GM12872 (cell line): ENCODE data around the gene PTCD3.

Experiments used
- TF ChIP-seq, protein P1 (sequence below): IDR thresholded peaks from 3 replicates; pipeline ENCODE4 v1.5.1; 2011; ENCODE audit warnings: low read depth, mild to moderate bottlenecking, low read length, moderate library complexity; ENCODE audit not compliant: insufficient read depth

The PTCD3 gene

DNA sequence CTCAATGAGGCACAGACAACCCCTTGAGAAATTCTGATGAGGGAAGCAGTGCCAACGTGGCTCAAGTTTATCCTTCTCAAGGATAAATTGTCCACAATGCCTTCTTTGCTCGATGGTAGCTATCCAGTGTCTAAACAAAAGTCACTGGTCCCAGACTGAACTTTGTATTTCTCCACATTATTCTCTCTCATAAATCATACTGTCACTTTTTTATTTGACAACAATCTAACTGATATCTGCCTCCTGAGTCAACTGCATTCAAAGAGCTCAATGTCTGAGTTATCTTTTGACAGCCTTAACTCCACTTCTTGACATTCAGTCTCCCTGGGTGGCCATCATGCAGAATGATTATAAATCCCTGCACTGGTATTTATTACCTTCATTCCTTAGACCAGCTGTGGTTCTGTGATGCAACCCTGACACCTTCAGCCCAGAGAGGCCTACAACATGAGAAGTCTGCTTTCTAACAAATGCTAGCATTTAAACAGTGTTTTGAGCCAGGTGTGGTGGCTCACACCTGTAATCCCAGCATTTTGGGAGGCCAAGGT is 51.0 kb downstream of the PTCD3 start:
- TF ChIP-seq, protein P1, sequence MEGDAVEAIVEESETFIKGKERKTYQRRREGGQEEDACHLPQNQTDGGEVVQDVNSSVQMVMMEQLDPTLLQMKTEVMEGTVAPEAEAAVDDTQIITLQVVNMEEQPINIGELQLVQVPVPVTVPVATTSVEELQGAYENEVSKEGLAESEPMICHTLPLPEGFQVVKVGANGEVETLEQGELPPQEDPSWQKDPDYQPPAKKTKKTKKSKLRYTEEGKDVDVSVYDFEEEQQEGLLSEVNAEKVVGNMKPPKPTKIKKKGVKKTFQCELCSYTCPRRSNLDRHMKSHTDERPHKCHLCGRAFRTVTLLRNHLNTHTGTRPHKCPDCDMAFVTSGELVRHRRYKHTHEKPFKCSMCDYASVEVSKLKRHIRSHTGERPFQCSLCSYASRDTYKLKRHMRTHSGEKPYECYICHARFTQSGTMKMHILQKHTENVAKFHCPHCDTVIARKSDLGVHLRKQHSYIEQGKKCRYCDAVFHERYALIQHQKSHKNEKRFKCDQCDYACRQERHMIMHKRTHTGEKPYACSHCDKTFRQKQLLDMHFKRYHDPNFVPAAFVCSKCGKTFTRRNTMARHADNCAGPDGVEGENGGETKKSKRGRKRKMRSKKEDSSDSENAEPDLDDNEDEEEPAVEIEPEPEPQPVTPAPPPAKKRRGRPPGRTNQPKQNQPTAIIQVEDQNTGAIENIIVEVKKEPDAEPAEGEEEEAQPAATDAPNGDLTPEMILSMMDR, result no peak

DNA sequence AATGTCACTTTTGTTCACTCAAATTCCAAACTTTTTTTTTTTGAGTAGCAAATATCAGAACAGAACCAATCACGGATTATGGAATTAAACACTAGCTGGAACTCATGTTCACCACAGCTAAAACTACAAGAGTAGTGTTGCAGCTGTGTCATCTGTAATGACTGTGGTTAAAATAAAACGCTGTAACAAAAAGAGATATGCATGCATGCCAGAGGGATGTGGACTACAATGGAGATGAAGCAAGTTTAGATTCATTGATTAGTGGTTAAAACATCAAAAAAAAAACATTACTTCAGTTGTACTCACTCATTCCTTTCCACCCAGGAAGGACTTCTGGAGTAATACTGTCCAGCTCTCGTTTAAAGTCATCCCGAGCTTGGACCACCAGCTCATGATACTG is 52.3 kb downstream of the PTCD3 start:
- TF ChIP-seq, protein P1, result no peak

DNA sequence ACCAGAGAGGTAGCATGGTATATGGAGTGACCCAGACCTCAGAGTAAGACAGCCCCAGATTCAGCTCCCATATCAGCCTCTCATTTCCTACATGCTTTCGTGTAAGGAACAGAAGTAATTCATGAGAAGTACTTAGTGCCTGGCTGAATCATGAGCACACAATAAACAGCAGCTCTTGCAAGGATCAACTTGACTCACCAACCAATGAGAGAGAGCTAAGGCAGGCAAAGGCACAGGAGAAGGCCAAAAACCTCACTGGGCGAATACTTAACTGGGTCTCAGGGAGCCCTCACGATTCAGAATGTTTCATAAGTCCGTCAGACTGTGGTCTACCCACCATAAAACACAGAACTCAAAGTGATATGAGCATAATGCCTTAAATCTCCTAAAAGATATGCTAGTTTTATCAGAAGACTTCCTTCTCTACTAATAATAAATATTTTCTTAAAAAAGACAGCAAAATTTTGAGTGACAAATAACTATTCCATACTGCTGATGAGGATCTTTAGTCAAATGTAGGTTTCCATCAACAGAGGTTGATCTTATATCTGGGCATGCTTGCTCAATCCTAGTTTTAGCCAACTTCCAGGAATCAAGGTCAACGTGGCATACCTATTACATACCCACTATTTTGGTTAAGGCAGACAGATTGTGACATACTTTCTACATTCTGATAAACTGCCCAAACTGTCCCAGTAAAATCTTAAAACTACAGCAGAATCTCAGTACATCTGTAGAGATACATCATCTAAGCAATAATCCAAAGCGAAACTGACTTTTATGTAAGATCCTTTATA is 54.3 kb downstream of the PTCD3 start:
- TF ChIP-seq, protein P1, result no peak

DNA sequence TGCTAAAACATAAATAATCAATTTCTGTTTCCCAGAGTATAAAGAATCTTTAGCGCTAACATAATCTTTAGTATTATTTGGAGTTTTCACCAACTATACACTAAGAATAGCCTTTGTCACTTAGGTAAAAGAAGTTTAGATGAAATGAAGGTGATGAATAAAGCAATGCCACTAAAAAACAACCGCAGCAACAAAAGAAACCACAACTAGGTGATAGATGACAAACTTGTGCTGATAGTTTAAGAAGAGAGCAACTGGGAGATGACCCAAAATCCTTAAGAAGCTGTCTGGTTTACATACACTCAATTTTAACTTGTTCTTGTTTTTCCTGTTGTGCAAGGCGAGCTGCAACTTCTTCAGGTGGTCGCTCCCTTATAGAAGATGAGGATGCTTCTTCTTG is 64.4 kb downstream of the PTCD3 start:
- TF ChIP-seq, protein P1, result no peak

DNA sequence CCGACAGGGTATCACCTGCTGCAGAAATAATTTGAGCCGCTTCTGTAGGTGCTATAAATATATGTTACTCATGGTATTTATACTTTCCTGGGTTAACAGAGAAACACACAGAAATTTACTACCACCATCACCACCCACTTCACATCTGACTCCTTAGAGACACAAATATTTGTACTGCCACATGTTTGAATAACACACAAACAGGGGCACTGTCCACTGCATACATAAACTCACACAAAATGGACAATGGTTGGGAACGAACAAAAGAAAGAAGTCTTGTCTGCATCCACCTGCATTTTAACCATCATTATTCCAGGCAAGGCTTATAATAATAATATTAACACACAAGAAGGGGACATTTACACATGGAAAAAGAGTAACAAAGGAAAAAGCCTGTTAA is 65.3 kb downstream of the PTCD3 start:
- TF ChIP-seq, protein P1, result no peak

DNA sequence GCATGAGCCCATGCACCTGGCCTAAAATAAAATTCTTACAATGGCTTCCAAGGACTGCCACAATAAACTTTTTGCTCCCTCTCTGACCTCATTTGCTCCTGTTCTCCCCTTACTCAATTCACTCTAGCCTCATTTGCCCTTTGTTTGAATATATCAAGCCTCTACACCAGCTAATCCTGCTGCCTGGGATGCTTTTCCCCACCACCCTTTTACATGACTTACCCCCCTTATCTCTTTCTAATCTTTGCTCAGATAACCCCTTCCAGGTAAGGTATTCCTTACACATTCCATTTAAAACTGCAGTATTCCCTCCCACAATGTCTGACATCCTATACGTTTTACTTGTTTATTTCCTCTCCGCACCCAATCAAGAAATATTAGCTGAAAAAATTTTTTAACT is 66.6 kb downstream of the PTCD3 start:
- TF ChIP-seq, protein P1, result no peak

DNA sequence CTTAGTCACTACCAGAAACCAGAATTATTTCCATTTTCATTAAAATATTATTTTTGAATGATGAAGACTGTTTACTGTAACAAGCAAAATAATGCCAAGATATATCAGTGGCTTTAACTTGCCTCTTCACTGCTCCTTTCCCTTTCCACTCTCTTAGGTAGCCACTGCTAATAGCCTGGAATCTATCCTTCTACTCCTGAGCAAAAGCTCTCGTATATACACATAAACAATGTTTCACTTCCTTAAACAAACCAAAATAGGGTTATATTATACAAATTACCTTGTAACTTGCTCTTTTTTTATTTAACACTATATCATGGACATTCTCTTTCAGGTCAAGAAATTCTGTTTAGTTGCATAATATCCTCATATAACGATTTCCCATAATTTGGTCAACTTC is 68.4 kb downstream of the PTCD3 start:
- TF ChIP-seq, protein P1, result no peak
